Measurements from ENCODE around the gene FAM168A.

The FAM168A gene

GRCh38 chr11:73420136-73420535, 177.8 kb downstream of the FAM168A start:
- no peak for DNase-seq

- no peak for DNase-seq
Observed at GRCh38 chr11:73416786-73417185, 181.1 kb downstream of the FAM168A start.

GRCh38 chr11:73415854-73416615, 181.9 kb downstream of the FAM168A start:
- DNase-seq, result no peak

- DNase-seq, result no peak
Observed at GRCh38 chr11:73414977-73415651, 182.8 kb downstream of the FAM168A start.

GRCh38 chr11:73413256-73413655, 184.7 kb downstream of the FAM168A start:
- DNase-seq, result no peak

- DNase-seq, result no peak
Observed at GRCh38 chr11:73412308-73412707, 185.6 kb downstream of the FAM168A start.

GRCh38 chr11:73411031-73411430, 186.9 kb downstream of the FAM168A start:
- no peak for DNase-seq

GRCh38 chr11:73410627-73411026, 187.3 kb downstream of the FAM168A start:
- no peak for DNase-seq

- DNase-seq, result no peak
Observed at GRCh38 chr11:73409431-73409830, 188.5 kb downstream of the FAM168A start.

- DNase-seq, result no peak
Observed at GRCh38 chr11:73406619-73407018, 191.3 kb downstream of the FAM168A start.

GRCh38 chr11:73406131-73406530, 191.8 kb downstream of the FAM168A start:
- no peak for DNase-seq

GRCh38 chr11:73405146-73405510, 192.8 kb downstream of the FAM168A start:
- DNase-seq, result no peak

- DNase-seq, result no peak
Observed at GRCh38 chr11:73404506-73405145, 193.3 kb downstream of the FAM168A start.

GRCh38 chr11:73404048-73404447, 193.9 kb downstream of the FAM168A start:
- DNase-seq, result no peak

GRCh38 chr11:73403541-73403940, 194.4 kb downstream of the FAM168A start:
- DNase-seq, result no peak

- no peak for DNase-seq
Observed at GRCh38 chr11:73402834-73403185, 195.1 kb downstream of the FAM168A start.

- no peak for DNase-seq
Observed at GRCh38 chr11:73401924-73402833, 195.7 kb downstream of the FAM168A start.

- DNase-seq, result no peak
Observed at GRCh38 chr11:73401217-73401923, 196.5 kb downstream of the FAM168A start.

- no peak for DNase-seq
Observed at GRCh38 chr11:73400293-73400692, 197.6 kb downstream of the FAM168A start.

GRCh38 chr11:73399636-73400035, 198.3 kb downstream of the FAM168A start:
- DNase-seq, result no peak

GRCh38 chr11:73399159-73399590, 198.7 kb downstream of the FAM168A start:
- DNase-seq, result no peak

- no peak for DNase-seq
Observed at GRCh38 chr11:73398721-73399120, 199.2 kb downstream of the FAM168A start.

Data from stimulated activated CD4-positive, alpha-beta T cell treated with anti-CD3 and anti-CD28 coated beads, Interleukin-2, amount 100 ng/mL, for 24 hours (primary cell).